Keratinocyte (primary cell): ENCODE data around the gene NRXN2. TPM values are rescaled to one million over a fixed set of nuclear protein-coding genes. Genes with fewer than 3 reads are reported as not detected.

Experiments used
- DNase-seq: peaks from one replicate; pipeline ENCODE4 v3.0.0-alpha.2; 2011; ENCODE audit warnings: low read depth, missing footprints, low spot score
- FAIRE-seq: peaks from 2 replicates; lab custom pipeline; 2011; peaks lifted over from hg19 to GRCh38; lab: Jason Lieb, UNC
- H2AFZ ChIP-seq: 2 replicates; pipeline ENCODE4 v1.6.0; 2012; ENCODE audit warnings: low read length, control low read depth, inconsistent platforms; ENCODE audit not compliant: control insufficient read depth
- H3K27ac ChIP-seq: 2 replicates; pipeline ENCODE4 v1.5.1; 2011; ENCODE audit warnings: low read length; ENCODE audit not compliant: control insufficient read depth, insufficient read depth
- H3K27me3 ChIP-seq: 3 replicates; pipeline ENCODE4 v1.6.0; 2011; ENCODE audit warnings: low read length; ENCODE audit not compliant: control insufficient read depth, insufficient read depth; ENCODE audit errors: extremely low read depth
- H3K36me3 ChIP-seq, 2 experiments: 2 replicates in 1 of 2; 3 replicates in 1 of 2; pipeline ENCODE4 v1.5.1; 2011; ENCODE audit warnings: low read length in 2 of 2, mild to moderate bottlenecking in 1 of 2; ENCODE audit not compliant: control insufficient read depth in 2 of 2, insufficient read depth in 2 of 2; ENCODE audit errors: extremely low read depth in 1 of 2
- H3K4me1 ChIP-seq: 3 replicates; pipeline ENCODE4 v1.5.1; 2011; ENCODE audit warnings: low read length; ENCODE audit not compliant: control insufficient read depth, insufficient read depth; ENCODE audit errors: extremely low read depth
- H3K4me2 ChIP-seq: 3 replicates; pipeline ENCODE4 v1.6.0; 2011; ENCODE audit warnings: low read depth, low read length; ENCODE audit not compliant: control insufficient read depth, insufficient read depth; ENCODE audit errors: extremely low read depth
- H3K4me3 ChIP-seq, 3 experiments: fragments of 200-600 bp in 1 of 3; sonication (generic) in 1 of 3; 2 replicates in 2 of 3; 3 replicates in 1 of 3; pipeline ENCODE4 v1.5.1; 2011 to 2016; ENCODE audit warnings: low read length in 3 of 3, mild to moderate bottlenecking in 3 of 3, control low read depth in 2 of 3, inconsistent platforms in 1 of 3, low read depth in 1 of 3, mixed read lengths in 1 of 3, mixed run types in 1 of 3, moderate library complexity in 1 of 3; ENCODE audit not compliant: control insufficient read depth in 2 of 3, insufficient read depth in 2 of 3; ENCODE audit errors: extremely low read depth in 1 of 3
- H3K79me2 ChIP-seq: 2 replicates; pipeline ENCODE4 v1.6.0; 2012; ENCODE audit warnings: low read length; ENCODE audit not compliant: control insufficient read depth, insufficient read depth
- H3K9ac ChIP-seq: 3 replicates; pipeline ENCODE4 v1.6.0; 2011; ENCODE audit warnings: low read length; ENCODE audit not compliant: control insufficient read depth, insufficient read depth; ENCODE audit errors: extremely low read depth
- H3K9me1 ChIP-seq: 3 replicates; pipeline ENCODE4 v1.6.0; 2011; ENCODE audit warnings: low read length; ENCODE audit not compliant: control insufficient read depth, insufficient read depth; ENCODE audit errors: extremely low read depth
- H3K9me3 ChIP-seq: 2 replicates; pipeline ENCODE4 v1.5.1; 2012; ENCODE audit warnings: low read depth, low read length; ENCODE audit not compliant: control insufficient read depth
- H4K20me1 ChIP-seq: 3 replicates; pipeline ENCODE4 v1.6.0; 2011; ENCODE audit warnings: low read length; ENCODE audit not compliant: control insufficient read depth, insufficient read depth; ENCODE audit errors: extremely low read depth
- EZH2 ChIP-seq: IDR thresholded peaks from one replicate; pipeline ENCODE4 v1.6.1; 2012; ENCODE audit warnings: inconsistent platforms, mild to moderate bottlenecking, low read length, moderate library complexity
- dilution Hi-C: fragments of 300-500 bp; cut with MboI; formaldehyde crosslinking; loops from one replicate; pipeline ENCODE4 v1.7.0; 2020; ENCODE audit warnings: low sequenced_read_pairs; ENCODE audit not compliant: extremely low pct_ligation_motif_present
- polyA plus RNA-seq, 5 experiments: library from polyadenylated mRNA; depleted of rRNA in 3 of 5; stranded (reverse) in 3 of 5; stranded (forward) in 1 of 5; unstranded in 1 of 5; fragments of >200 nt; gene quantifications; 1 replicate in 1 of 5; 2 replicates in 3 of 5; 3 replicates in 1 of 5; pipeline versions ENCODE4 v1.2.1 to v1.2.3, GENCODE V29; 2011 to 2012; ENCODE audit warnings: missing spikeins in 2 of 5, low read depth in 1 of 5, low replicate concordance in 1 of 5
- TF ChIP-seq, protein P1 (sequence below), 3 experiments: IDR thresholded peaks in 1 of 3; conservative IDR thresholded peaks in 1 of 3; optimal IDR thresholded peaks in 1 of 3; 2 replicates in 2 of 3; 3 replicates in 1 of 3; pipeline versions ENCODE3 to v1.5.1; 2011; ENCODE audit warnings: low read length in 3 of 3, mild to moderate bottlenecking in 3 of 3, moderate library complexity in 2 of 3, control low read depth in 1 of 3, inconsistent platforms in 1 of 3; ENCODE audit not compliant: insufficient read depth in 2 of 3; ENCODE audit errors: extremely low read depth in 1 of 3

NRXN2 gene
- polyA plus RNA-seq, 1 donor (not counting 4 experiments of a cell fraction or from before 2014, with no cell fraction given), result not detected

DNA sequence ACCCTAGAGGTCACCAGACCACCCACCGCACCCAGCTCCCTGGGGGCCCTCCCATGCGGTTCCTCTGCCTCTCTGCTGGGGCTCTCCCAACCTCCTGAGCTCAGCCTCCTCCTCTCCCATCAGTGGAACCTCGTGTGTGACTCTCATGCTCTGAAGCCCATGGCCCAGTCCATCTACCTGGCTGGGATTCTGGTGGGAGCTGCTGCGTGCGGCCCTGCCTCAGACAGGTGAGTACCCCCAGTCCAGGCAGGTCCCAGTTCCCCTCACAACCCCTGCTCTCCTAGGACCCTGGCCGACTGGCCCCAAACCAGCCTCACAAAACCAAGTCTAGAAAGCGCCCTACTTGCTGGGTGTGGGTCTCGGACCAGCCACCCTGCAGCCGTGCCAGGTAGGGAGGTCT is 130.3 kb downstream of the NRXN2 start:
- H3K9me3 ChIP-seq, result peaks cover 4% of the 10 kb centered on the region
- DNase-seq (no peak), FAIRE-seq (no peak)
- no peak overlapping the region for H3K27ac ChIP-seq
- H3K79me2 ChIP-seq, result no peaks in the 10 kb centered on the region
- dilution Hi-C loops, result no loop called here
- no peak overlapping the region for H3K9ac ChIP-seq
- no peaks in the 10 kb centered on the region for H3K4me1 ChIP-seq
- H3K27me3 ChIP-seq, result no peaks in the 10 kb centered on the region
- no peak overlapping the region for H3K4me2 ChIP-seq
- TF ChIP-seq, protein P1, sequence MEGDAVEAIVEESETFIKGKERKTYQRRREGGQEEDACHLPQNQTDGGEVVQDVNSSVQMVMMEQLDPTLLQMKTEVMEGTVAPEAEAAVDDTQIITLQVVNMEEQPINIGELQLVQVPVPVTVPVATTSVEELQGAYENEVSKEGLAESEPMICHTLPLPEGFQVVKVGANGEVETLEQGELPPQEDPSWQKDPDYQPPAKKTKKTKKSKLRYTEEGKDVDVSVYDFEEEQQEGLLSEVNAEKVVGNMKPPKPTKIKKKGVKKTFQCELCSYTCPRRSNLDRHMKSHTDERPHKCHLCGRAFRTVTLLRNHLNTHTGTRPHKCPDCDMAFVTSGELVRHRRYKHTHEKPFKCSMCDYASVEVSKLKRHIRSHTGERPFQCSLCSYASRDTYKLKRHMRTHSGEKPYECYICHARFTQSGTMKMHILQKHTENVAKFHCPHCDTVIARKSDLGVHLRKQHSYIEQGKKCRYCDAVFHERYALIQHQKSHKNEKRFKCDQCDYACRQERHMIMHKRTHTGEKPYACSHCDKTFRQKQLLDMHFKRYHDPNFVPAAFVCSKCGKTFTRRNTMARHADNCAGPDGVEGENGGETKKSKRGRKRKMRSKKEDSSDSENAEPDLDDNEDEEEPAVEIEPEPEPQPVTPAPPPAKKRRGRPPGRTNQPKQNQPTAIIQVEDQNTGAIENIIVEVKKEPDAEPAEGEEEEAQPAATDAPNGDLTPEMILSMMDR (optimal IDR thresholded peaks at IDR 0.05 in 1 of 3, IDR thresholded peaks at IDR 0.05 in 1 of 3, conservative IDR thresholded peaks at IDR 0.05 in 1 of 3; ENCODE audit: extremely low read depth in 1 of 3, insufficient read depth in 2 of 3, low read length in 3 of 3), result no peak
- no peak for TF ChIP-seq EZH2
- no peak overlapping the region for H3K4me3 ChIP-seq
- no peaks in the 10 kb centered on the region for H4K20me1 ChIP-seq
- no peaks in the 10 kb centered on the region for H3K36me3 ChIP-seq
- no peak overlapping the region for H2AFZ ChIP-seq
- H3K9me1 ChIP-seq, result no peaks in the 10 kb centered on the region

GRCh38 chr11:64592234-64592615 is 130.8 kb downstream of the NRXN2 start:
- H3K9me3 ChIP-seq, result peaks cover 4% of the 10 kb centered on the region
- FAIRE-seq, result no peak
- no peak overlapping the region for H3K4me2 ChIP-seq
- H3K4me3 ChIP-seq, result no peak overlapping the region
- H3K9me1 ChIP-seq, result no peaks in the 10 kb centered on the region
- TF ChIP-seq, protein P1 (optimal IDR thresholded peaks at IDR 0.05 in 1 of 3, IDR thresholded peaks at IDR 0.05 in 1 of 3, conservative IDR thresholded peaks at IDR 0.05 in 1 of 3; ENCODE audit: extremely low read depth in 1 of 3, insufficient read depth in 2 of 3, low read length in 3 of 3), result no peak
- no peak for TF ChIP-seq EZH2
- H3K36me3 ChIP-seq, result no peaks in the 10 kb centered on the region
- no peak overlapping the region for H3K9ac ChIP-seq
- H3K79me2 ChIP-seq, result no peaks in the 10 kb centered on the region
- DNase-seq, result no peak
- H4K20me1 ChIP-seq, result no peaks in the 10 kb centered on the region
- H2AFZ ChIP-seq, result no peak overlapping the region
- no peaks in the 10 kb centered on the region for H3K27me3 ChIP-seq
- H3K27ac ChIP-seq, result no peak overlapping the region
- dilution Hi-C loops, result no loop called here
- H3K4me1 ChIP-seq, result no peaks in the 10 kb centered on the region
